Psoas muscle (tissue), 8 donors: ENCODE data around the gene SF3B5. TPM values are rescaled to one million over a fixed set of nuclear protein-coding genes. Genes with fewer than 3 reads are reported as not detected.

Source experiments
- ATAC-seq, 4 donors: fragments of 200-7000 bp; cut with Tn5 transposase; one replicate each; pipeline ENCODE4 v1.9.1; 2020; ENCODE audit warnings: moderate library complexity in 3 of 4, mild to moderate bottlenecking in 2 of 4
- DNase-seq, 2 donors: peaks; one replicate each; pipeline ENCODE4 v3.0.0-alpha.2; 2020
- H3K27ac ChIP-seq: fragments of 200-600 bp; one replicate; pipeline ENCODE4 v1.8.0; 2022
- H3K27me3 ChIP-seq, 3 donors: fragments of 200-600 bp in 1 of 3; one replicate each; pipeline versions ENCODE4 v1.6.1 to v1.8.0; 2013 to 2022; ENCODE audit warnings: low read length in 2 of 3, mild to moderate bottlenecking in 2 of 3, moderate library complexity in 1 of 3; ENCODE audit not compliant: insufficient read depth in 3 of 3
- H3K36me3 ChIP-seq, 2 donors: fragments of 200-600 bp in 1 of 2; one replicate each; pipeline versions ENCODE4 v1.6.1 to v1.8.0; 2013 to 2022; ENCODE audit warnings: low read depth in 1 of 2, mild to moderate bottlenecking in 1 of 2, moderate library complexity in 1 of 2; ENCODE audit not compliant: insufficient read depth in 1 of 2
- H3K4me1 ChIP-seq: fragments of 200-600 bp; one replicate; pipeline ENCODE4 v1.8.0; 2022
- H3K4me3 ChIP-seq: fragments of 200-600 bp; one replicate; pipeline ENCODE4 v1.8.0; 2022; ENCODE audit warnings: mild to moderate bottlenecking
- H3K9me3 ChIP-seq: fragments of 200-600 bp; one replicate; pipeline ENCODE4 v1.8.0; 2022
- WGBS, 3 donors: extraction: QIAGEN DNeasy Blood & Tissue Kit; methylation state at CpG; one replicate each; pipeline versions ENCODE4 v1.1.6 to v1.1.7; 2013; 5-methylcytosine and 5-hydroxymethylcytosine counted together
- intact Hi-C, 2 donors: fragments of 100-400 bp; cut with DNase I; formaldehyde crosslinking; loops; one replicate each; pipeline versions ENCODE4 v1.11.0 to v1.14.2; 2022
- polyA plus RNA-seq, 3 donors: library from polyadenylated mRNA; stranded (reverse); fragments of 200-250 nt; gene quantifications; one replicate each; pipeline ENCODE4 v1.2.3, GENCODE V29; 2013
- total RNA-seq, 4 donors: library from RNA; stranded (reverse); fragmentation: NEBNext Ultra II Directional in 2 of 4; extraction: Animal tissue kit (Norgen Biotek cat#: 25700) in 2 of 4; gene quantifications; one replicate each; pipeline versions ENCODE4 v1.2.1 to v1.2.4, GENCODE V29; 2021 to 2023
- TF ChIP-seq, protein P1 (sequence below): fragments of 200-600 bp; IDR thresholded peaks from one replicate; pipeline ENCODE4 v1.8.0; 2022; ENCODE audit warnings: antibody characterized with exemption
- donor health status: healthy with polysubstance abuse.
- donor health status: DM: no; HTN: no; CAD: no; lungs with moderate emphysema.
- donor health status: Bipolar disorder and iron deficiency.
- donor health status: healthy.
- donor health status: DM: yes; HTN: yes; CAD: no.
- donor health status: DM: no; HTN: no; CAD: no.
- donor health status: DM: no; HTN: no; CAD: no.
- donor health status: DM: yes; HTN: yes; CAD: no.

The SF3B5 gene
- total and polyA plus RNA-seq, 7 donors, result 115 to 296 (median 146) TPM

DNA sequence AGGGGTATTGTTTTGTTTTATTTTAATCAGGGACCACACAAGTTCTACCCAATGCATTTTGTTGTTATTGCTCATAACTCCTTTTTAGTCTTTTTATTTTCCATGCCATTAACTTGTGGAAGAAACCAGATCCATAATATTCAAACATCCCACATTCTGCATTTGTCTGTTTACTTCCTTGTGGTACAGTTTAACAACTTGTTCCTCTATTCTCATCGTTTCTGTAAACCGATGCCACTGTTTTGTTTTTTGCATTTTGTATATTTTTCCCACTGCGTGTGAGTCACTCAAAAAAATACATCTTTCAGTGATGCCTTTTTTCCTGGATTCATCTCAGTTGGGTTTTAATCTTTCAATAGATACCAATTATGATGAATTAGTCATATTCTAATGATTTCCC, 22.3 kb downstream of the SF3B5 start:
- 58 to 82% (median 80%) methylated on average over 3 of the region's 3 CpGs for WGBS, 3 donors
- H3K27ac ChIP-seq, result no peak overlapping the region
- no peaks in the 10 kb centered on the region for H3K9me3 ChIP-seq
- no peak for ATAC-seq
- no peaks in the 10 kb centered on the region for H3K27me3 ChIP-seq
- no peaks in the 10 kb centered on the region for H3K36me3 ChIP-seq
- no peak for DNase-seq
- no peak overlapping the region for H3K4me3 ChIP-seq
- TF ChIP-seq, protein P1, sequence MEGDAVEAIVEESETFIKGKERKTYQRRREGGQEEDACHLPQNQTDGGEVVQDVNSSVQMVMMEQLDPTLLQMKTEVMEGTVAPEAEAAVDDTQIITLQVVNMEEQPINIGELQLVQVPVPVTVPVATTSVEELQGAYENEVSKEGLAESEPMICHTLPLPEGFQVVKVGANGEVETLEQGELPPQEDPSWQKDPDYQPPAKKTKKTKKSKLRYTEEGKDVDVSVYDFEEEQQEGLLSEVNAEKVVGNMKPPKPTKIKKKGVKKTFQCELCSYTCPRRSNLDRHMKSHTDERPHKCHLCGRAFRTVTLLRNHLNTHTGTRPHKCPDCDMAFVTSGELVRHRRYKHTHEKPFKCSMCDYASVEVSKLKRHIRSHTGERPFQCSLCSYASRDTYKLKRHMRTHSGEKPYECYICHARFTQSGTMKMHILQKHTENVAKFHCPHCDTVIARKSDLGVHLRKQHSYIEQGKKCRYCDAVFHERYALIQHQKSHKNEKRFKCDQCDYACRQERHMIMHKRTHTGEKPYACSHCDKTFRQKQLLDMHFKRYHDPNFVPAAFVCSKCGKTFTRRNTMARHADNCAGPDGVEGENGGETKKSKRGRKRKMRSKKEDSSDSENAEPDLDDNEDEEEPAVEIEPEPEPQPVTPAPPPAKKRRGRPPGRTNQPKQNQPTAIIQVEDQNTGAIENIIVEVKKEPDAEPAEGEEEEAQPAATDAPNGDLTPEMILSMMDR, result no peak
- intact Hi-C loops, result no loop called here
- H3K4me1 ChIP-seq, result no peaks in the 10 kb centered on the region

DNA sequence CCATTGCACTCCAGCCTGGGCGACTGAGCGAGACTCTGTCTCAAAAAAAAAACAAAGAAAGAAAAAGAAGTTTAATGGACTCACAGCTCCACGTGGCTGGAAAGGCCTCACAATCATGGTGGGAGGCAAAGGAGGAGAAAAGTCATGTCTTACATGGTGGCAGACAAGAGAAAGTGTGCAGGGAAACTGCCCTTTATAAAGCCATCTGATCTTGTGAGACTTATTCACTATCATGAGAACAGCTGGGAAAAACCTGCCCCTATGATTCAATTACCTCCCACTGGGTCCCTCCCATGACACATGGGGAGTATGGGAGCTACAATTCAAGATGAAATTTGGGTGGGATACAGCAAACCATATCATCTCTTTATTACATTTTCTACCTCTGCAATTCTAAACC, 25.9 kb downstream of the SF3B5 start:
- 72 to 77% (median 73%) methylated on average over 3 of the region's 3 CpGs for WGBS, 3 donors
- no peak for ATAC-seq
- DNase-seq, result no peak
- Histone ChIP-seq H3K36me3 (no peaks in the 10 kb centered on the region), H3K27me3 (peaks cover 0 to 25% (median 3%) of the 10 kb centered on the region in 3 donors), H3K9me3 (no peaks in the 10 kb centered on the region), H3K4me1 (no peaks in the 10 kb centered on the region), H3K4me3 (no peak overlapping the region), H3K27ac (no peak overlapping the region)
- intact Hi-C loops, result no loop called here
- TF ChIP-seq, protein P1, result no peak

DNA sequence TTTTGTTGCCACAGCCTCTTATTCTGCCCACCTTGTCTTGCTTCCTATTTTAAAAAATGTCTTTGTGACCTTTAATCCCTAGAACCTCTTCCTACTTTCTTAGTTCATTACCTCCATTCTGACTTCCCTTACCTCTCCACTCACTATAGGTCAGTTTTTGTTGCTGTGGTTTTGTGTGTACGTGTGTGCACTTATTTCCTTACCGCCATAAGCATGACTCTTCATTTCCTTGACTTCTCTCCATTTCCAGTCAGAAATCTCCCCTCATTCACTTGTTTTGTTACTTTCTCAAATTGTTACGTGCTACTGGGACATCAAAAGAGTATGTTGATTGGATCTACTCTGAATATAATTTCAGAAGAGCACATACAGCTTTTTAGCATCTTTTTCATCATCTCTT, 26.6 kb downstream of the SF3B5 start:
- Histone ChIP-seq H3K9me3 (no peaks in the 10 kb centered on the region), H3K36me3 (no peaks in the 10 kb centered on the region), H3K27me3 (peaks cover 0 to 32% (median 3%) of the 10 kb centered on the region in 3 donors), H3K4me1 (no peaks in the 10 kb centered on the region), H3K4me3 (no peak overlapping the region), H3K27ac (no peak overlapping the region)
- DNase-seq (no peak), ATAC-seq (no peak)
- 87 to 92% (median 89%) methylated on average over 3 of the region's 3 CpGs for WGBS, 3 donors
- TF ChIP-seq, protein P1, result no peak
- intact Hi-C loops, result no loop called here

DNA sequence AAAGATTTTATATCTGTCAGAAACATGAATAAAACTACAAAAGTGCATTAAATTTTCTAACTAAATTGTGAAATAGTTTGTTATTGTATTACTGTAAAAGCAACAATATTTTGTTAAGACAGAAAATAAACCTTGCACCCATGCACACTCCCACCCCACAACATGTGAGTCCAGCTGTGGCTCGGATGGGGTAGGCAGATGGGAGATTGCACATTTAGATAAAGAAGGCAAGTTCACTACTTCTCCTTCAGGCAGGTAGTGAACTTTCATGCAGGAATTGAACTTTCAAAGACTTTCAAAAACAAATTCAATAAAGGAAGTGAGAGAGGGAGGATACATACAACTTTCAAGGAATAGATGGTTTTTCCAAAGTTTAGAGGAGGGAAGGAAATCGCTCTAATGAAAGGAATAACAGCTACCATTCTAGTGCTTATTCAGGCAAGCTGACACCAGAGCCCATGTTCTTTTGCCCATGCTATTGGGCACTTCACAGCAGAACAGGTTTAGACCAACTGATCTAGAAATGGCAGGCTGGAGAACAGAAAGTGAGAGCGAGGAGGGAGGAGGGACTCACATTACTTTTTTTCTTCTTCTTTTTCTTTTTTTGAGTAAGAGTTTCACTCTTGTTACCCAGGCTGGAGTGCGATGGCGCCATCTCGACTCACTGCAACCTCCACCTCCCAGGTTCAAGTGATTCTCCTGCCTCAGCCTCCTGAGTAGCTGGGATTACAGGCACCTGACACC, 28.5 kb downstream of the SF3B5 start:
- Histone ChIP-seq H3K4me1 (peaks cover 2% of the 10 kb centered on the region), H3K27me3 (peaks cover 0 to 39% (median 3%) of the 10 kb centered on the region in 3 donors), H3K36me3 (no peaks in the 10 kb centered on the region), H3K4me3 (no peak overlapping the region), H3K9me3 (no peaks in the 10 kb centered on the region), H3K27ac (no peak overlapping the region)
- TF ChIP-seq, protein P1, result no peak
- no peak for DNase-seq
- whole genome bisulfite sequencing, 3 donors, result 76 to 80% (median 80%) methylated on average over 6 of the region's 6 CpGs
- no peak for ATAC-seq
- intact Hi-C loops, result no loop called here

DNA sequence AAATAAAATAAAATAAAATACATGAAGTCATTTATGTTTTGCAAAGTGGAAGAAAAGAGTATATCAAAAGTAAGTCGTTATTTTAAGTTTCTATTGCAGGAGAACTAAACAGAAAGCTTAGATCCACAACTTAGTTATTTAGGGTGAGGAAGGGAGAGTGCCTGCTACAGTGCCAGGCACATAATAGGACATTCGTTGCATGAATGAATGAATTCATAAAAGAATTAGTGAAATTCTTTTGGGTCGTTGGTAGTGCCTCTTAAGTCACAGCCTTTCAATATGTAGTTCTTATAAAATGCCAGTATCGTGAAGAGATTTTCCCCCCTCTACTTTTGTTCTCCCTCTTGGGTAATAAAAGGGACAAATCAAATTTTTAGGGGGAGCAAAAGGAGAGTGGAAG, 29.1 kb downstream of the SF3B5 start:
- Histone ChIP-seq H3K9me3 (no peaks in the 10 kb centered on the region), H3K27me3 (peaks cover 0 to 39% (median 3%) of the 10 kb centered on the region in 3 donors), H3K4me3 (no peak overlapping the region), H3K4me1 (peaks cover 2% of the 10 kb centered on the region), H3K36me3 (no peaks in the 10 kb centered on the region), H3K27ac (no peak overlapping the region)
- DNase-seq (no peak), ATAC-seq (no peak)
- TF ChIP-seq, protein P1, result no peak
- intact Hi-C loops, result no loop called here
- 60 to 65% (median 61%) methylated on average over 4 of the region's 4 CpGs for WGBS, 3 donors
